H9 (cell line): ENCODE results near the gene DIAPH2. TPM values are rescaled to one million over a fixed set of nuclear protein-coding genes. Genes with fewer than 3 reads are reported as not detected.

Experiments used
- DNase-seq: peaks from one replicate; pipeline ENCODE4 v3.0.0-alpha.2; 2017
- H2AFZ ChIP-seq: one replicate; pipeline ENCODE4 v1.6.1; 2013; ENCODE audit warnings: mild to moderate bottlenecking, low read length, control low read depth, moderate library complexity
- H2AK5ac ChIP-seq: 2 replicates; pipeline ENCODE4 v1.6.1; 2013; ENCODE audit warnings: low read length, control low read depth, mixed read lengths; ENCODE audit not compliant: insufficient read length
- H2BK120ac ChIP-seq: one replicate; pipeline ENCODE4 v1.6.1; 2013; ENCODE audit warnings: low read depth, mild to moderate bottlenecking, low read length, control low read depth, inconsistent platforms; ENCODE audit not compliant: poor library complexity, severe bottlenecking
- H2BK12ac ChIP-seq: 2 replicates; pipeline ENCODE4 v1.6.1; 2013; ENCODE audit warnings: low read length, control low read depth, mixed read lengths, low read depth; ENCODE audit not compliant: insufficient read length
- H2BK15ac ChIP-seq: 2 replicates; pipeline ENCODE4 v1.6.1; 2013; ENCODE audit warnings: low read depth, low read length, control low read depth
- H2BK20ac ChIP-seq: one replicate; pipeline ENCODE4 v1.6.1; 2013; ENCODE audit warnings: low read depth, mild to moderate bottlenecking, low read length, control low read depth, inconsistent platforms; ENCODE audit not compliant: poor library complexity, severe bottlenecking
- H2BK5ac ChIP-seq: 2 replicates; pipeline ENCODE4 v1.6.1; 2013; ENCODE audit warnings: low read length, control low read depth, mixed read lengths; ENCODE audit not compliant: insufficient read length
- H3K14ac ChIP-seq: 2 replicates; pipeline ENCODE4 v1.6.1; 2013; ENCODE audit warnings: low read length, control low read depth; ENCODE audit not compliant: insufficient read depth
- H3K18ac ChIP-seq: 2 replicates; pipeline ENCODE4 v1.6.1; 2013; ENCODE audit warnings: low read depth, mild to moderate bottlenecking, mixed read lengths, low read length, control low read depth; ENCODE audit not compliant: insufficient read length
- H3K23ac ChIP-seq: 2 replicates; pipeline ENCODE4 v1.6.1; 2013; ENCODE audit warnings: low read length, control low read depth, mixed read lengths, low read depth; ENCODE audit not compliant: insufficient read length
- H3K23me2 ChIP-seq: 2 replicates; pipeline ENCODE4 v1.6.1; 2013; ENCODE audit warnings: low read depth, mild to moderate bottlenecking, mixed read lengths, low read length, control low read depth; ENCODE audit not compliant: insufficient read length, poor library complexity, severe bottlenecking
- H3K27ac ChIP-seq: 2 replicates; pipeline ENCODE4 v1.5.1; 2013; ENCODE audit warnings: low read length, control low read depth, mixed read lengths, low read depth; ENCODE audit not compliant: insufficient read length
- H3K27me3 ChIP-seq: 2 replicates; pipeline ENCODE4 v1.6.1; 2013; ENCODE audit warnings: low read length, control low read depth, inconsistent platforms; ENCODE audit not compliant: insufficient read depth
- H3K4ac ChIP-seq: 2 replicates; pipeline ENCODE4 v1.6.1; 2013; ENCODE audit warnings: low read depth, mild to moderate bottlenecking, control low read depth, inconsistent platforms, low read length, moderate library complexity
- H3K4me1 ChIP-seq: 2 replicates; pipeline ENCODE4 v1.6.1; 2013; ENCODE audit warnings: low read length, control low read depth, inconsistent platforms; ENCODE audit not compliant: insufficient read depth
- H3K4me2 ChIP-seq: 2 replicates; pipeline ENCODE4 v1.6.1; 2013; ENCODE audit warnings: low read length, control low read depth, mixed read lengths; ENCODE audit not compliant: insufficient read length, insufficient read depth
- H3K56ac ChIP-seq: 2 replicates; pipeline ENCODE4 v1.6.1; 2013; ENCODE audit warnings: low read depth, mild to moderate bottlenecking, mixed read lengths, low read length, control low read depth; ENCODE audit not compliant: insufficient read length
- H3K79me1 ChIP-seq: 2 replicates; pipeline ENCODE4 v1.6.1; 2013; ENCODE audit warnings: low read depth, mild to moderate bottlenecking, moderate library complexity, low read length, control low read depth, inconsistent platforms; ENCODE audit not compliant: insufficient read depth, poor library complexity, severe bottlenecking
- H3K79me2 ChIP-seq: 2 replicates; pipeline ENCODE4 v1.6.1; 2013; ENCODE audit warnings: low read length, control low read depth, inconsistent platforms; ENCODE audit not compliant: insufficient read depth
- H3K9ac ChIP-seq: 2 replicates; pipeline ENCODE4 v1.6.1; 2013; ENCODE audit warnings: low read length, control low read depth, mixed read lengths; ENCODE audit not compliant: insufficient read length; ENCODE audit errors: extremely low read depth
- H3K9me3 ChIP-seq: one replicate; pipeline ENCODE4 v1.6.1; 2013; ENCODE audit warnings: low read depth, low read length, inconsistent platforms; ENCODE audit not compliant: control insufficient read depth
- H3T11ph ChIP-seq: one replicate; pipeline ENCODE4 v1.6.1; 2013; ENCODE audit warnings: mild to moderate bottlenecking, low read length, control low read depth, inconsistent platforms
- H4K20me1 ChIP-seq: one replicate; pipeline ENCODE4 v1.6.1; 2013; ENCODE audit not compliant: control insufficient read depth, insufficient read length, insufficient read depth
- H4K5ac ChIP-seq: 2 replicates; pipeline ENCODE4 v1.6.1; 2013; ENCODE audit warnings: low read depth, mild to moderate bottlenecking, mixed read lengths, low read length, control low read depth; ENCODE audit not compliant: insufficient read length
- H4K8ac ChIP-seq: replicated peaks from 2 replicates; pipeline ENCODE4 v1.6.1; 2013; ENCODE audit warnings: low read length, control low read depth, mixed read lengths, low read depth; ENCODE audit not compliant: insufficient read length
- H4K91ac ChIP-seq: 2 replicates; pipeline ENCODE4 v1.6.1; 2013; ENCODE audit warnings: low read depth, mild to moderate bottlenecking, moderate library complexity, mixed read lengths, low read length, control low read depth; ENCODE audit not compliant: insufficient read length
- H3K27ac Mint-ChIP-seq, 3 experiments: 2 replicates in 2 of 3; 3 replicates in 1 of 3; pipeline ENCODE4 v1.8.0; 2020 to 2021; ENCODE audit warnings: mixed read lengths in 3 of 3, mild to moderate bottlenecking in 1 of 3, moderate library complexity in 1 of 3
- H3K27me3 Mint-ChIP-seq: 2 replicates; pipeline ENCODE4 v1.8.0; 2021; ENCODE audit warnings: low read depth, mild to moderate bottlenecking, moderate library complexity, mixed read lengths
- H3K36me3 Mint-ChIP-seq, 3 experiments: 2 replicates in 2 of 3; 3 replicates in 1 of 3; pipeline ENCODE4 v1.8.0; 2020 to 2021; ENCODE audit warnings: low read depth in 3 of 3, mixed read lengths in 3 of 3; ENCODE audit not compliant: insufficient read depth in 1 of 3
- H3K4me1 Mint-ChIP-seq, 2 experiments: 2 replicates each; pipeline ENCODE4 v1.8.0; 2020; ENCODE audit warnings: mixed read lengths in 2 of 2
- H3K4me3 Mint-ChIP-seq, 2 experiments: 2 replicates in 1 of 2; 3 replicates in 1 of 2; pipeline ENCODE4 v1.8.0; 2020 to 2021; ENCODE audit warnings: mild to moderate bottlenecking in 2 of 2, mixed read lengths in 2 of 2, moderate library complexity in 1 of 2
- H3K9me3 Mint-ChIP-seq, 2 experiments: 2 replicates in 1 of 2; 3 replicates in 1 of 2; pipeline ENCODE4 v1.8.0; 2020; ENCODE audit warnings: mild to moderate bottlenecking in 2 of 2, mixed read lengths in 2 of 2, moderate library complexity in 1 of 2
- CTCF ChIP-seq: fragments of 200-600 bp; sonication (generic); conservative IDR thresholded peaks from 3 replicates; pipeline ENCODE4 v1.8.0; 2021; ENCODE audit warnings: antibody characterized with exemption, mild to moderate bottlenecking
- WGBS: extraction: QIAGEN DNeasy Blood & Tissue Kit; methylation state at CpG from one replicate; pipeline ENCODE4 v1.1.7; 2013; ENCODE audit warnings: missing lambda C conversion rate, low lambda C conversion rate, mixed read lengths; ENCODE audit not compliant: insufficient read length; ENCODE audit errors: extremely low coverage; 5-methylcytosine and 5-hydroxymethylcytosine counted together
- total RNA-seq: library from RNA; stranded (reverse); gene quantifications from 2 replicates; pipeline ENCODE4 v1.2.1, GENCODE V29; 2021

Gene DIAPH2
- total RNA-seq, 1 experiment from 2014 or later: 45.4 TPM

- Histone ChIP-seq H3T11ph (no peak overlapping the region), H4K5ac (no peak overlapping the region), H4K8ac (no peak overlapping the region), H3K4ac (no peak overlapping the region), H2BK5ac (no peak overlapping the region), H2BK12ac (no peak overlapping the region), H2BK120ac (no peak overlapping the region), H3K9me3 (no peaks in the 10 kb centered on the region), H2BK15ac (no peak overlapping the region), H3K9ac (no peak overlapping the region), H3K56ac (no peak overlapping the region), H3K27ac (no peak overlapping the region), H3K18ac (no peak overlapping the region), H3K79me2 (no peaks in the 10 kb centered on the region), H3K23me2 (no peaks in the 10 kb centered on the region), H3K27me3 (no peaks in the 10 kb centered on the region), H2AK5ac (no peak overlapping the region), H3K23ac (no peak overlapping the region), H3K79me1 (no peaks in the 10 kb centered on the region), H4K91ac (no peak overlapping the region), H3K14ac (no peak overlapping the region), H4K20me1 (no peaks in the 10 kb centered on the region), H2AFZ (no peak overlapping the region), H2BK20ac (no peak overlapping the region), H3K4me2 (no peak overlapping the region), H3K4me1 (peaks cover 2% of the 10 kb centered on the region; the same call in 1 of the 2 replicates)
- Mint-ChIP-seq H3K36me3 (peaks cover 0 to 4% (median 0%) of the 10 kb centered on the region in 3 experiments; a peak in 3 of 7 replicates), H3K9me3 (peaks cover 0 to 4% of the 10 kb centered on the region in 2 experiments; a peak in 3 of 5 replicates), H3K27me3 (no peaks in the 10 kb centered on the region), H3K4me1 (peaks cover 22 to 28% of the 10 kb centered on the region in 2 experiments), H3K27ac (no peak overlapping the region), H3K4me3 (no peak overlapping the region)
- WGBS: no CpG with 5 or more reads among the region's 1 CpG
- TF ChIP-seq CTCF: no peak
- DNase-seq: no peak
These were observed 471.2 kb downstream of the DIAPH2 start for GRCh38 chrX:97155816-97156215.
